Suppressor macrophage treated with lipopolysaccharide for 1 hour (primary cell): ENCODE measurements around the gene C5.
A peak's percentile ranks its signal among the peaks of the same experiment; 100 is the strongest.

Experiments used
- DNase-seq, 3 donors: peaks; one replicate each; pipeline ENCODE4 v3.0.0-alpha.2; 2020 to 2022

C5 gene

GRCh38 chr9:120923620-120924328 is 126.3 kb downstream of the C5 start:
- peak; percentile 26 to 59 (median 49) for DNase-seq

GRCh38 chr9:120922404-120923195 is 127.5 kb downstream of the C5 start:
- peak; percentile 37 to 71 (median 53) for DNase-seq

- DNase-seq, result peak; percentile 69 to 78 (median 70)
These were observed 128.4 kb downstream of the C5 start for GRCh38 chr9:120921661-120922181.

GRCh38 chr9:120920806-120921178 is 129.3 kb downstream of the C5 start:
- peak; percentile 91 to 95 (median 93) for DNase-seq

- peak; percentile 66 to 88 (median 73) for DNase-seq
These were observed 130.0 kb downstream of the C5 start for GRCh38 chr9:120919843-120920805.

- peak; percentile 84 to 86 (median 84) for DNase-seq
These were observed 130.9 kb downstream of the C5 start for GRCh38 chr9:120918931-120919842.

- peak; percentile 70 to 88 (median 75) for DNase-seq
These were observed 131.9 kb downstream of the C5 start for GRCh38 chr9:120917929-120918762.

GRCh38 chr9:120916991-120917880 is 132.8 kb downstream of the C5 start:
- peak in 2 of 3 donors; percentile 55 to 66 for DNase-seq

- peak; percentile 57 to 82 (median 74) for DNase-seq
These were observed 133.5 kb downstream of the C5 start for GRCh38 chr9:120916588-120916987.

GRCh38 chr9:120915854-120916470 is 134.1 kb downstream of the C5 start:
- peak in 2 of 3 donors; percentile 53 to 70 for DNase-seq

- peak in 2 of 3 donors; percentile 57 to 66 for DNase-seq
These were observed 135.1 kb downstream of the C5 start for GRCh38 chr9:120914953-120915352.

GRCh38 chr9:120914396-120914795 is 135.7 kb downstream of the C5 start:
- DNase-seq, result peak; percentile 46 to 73 (median 72)

- DNase-seq, result peak; percentile 69 to 81 (median 78)
These were observed 136.3 kb downstream of the C5 start for GRCh38 chr9:120913647-120914264.

- DNase-seq, result peak in 1 of 3 donors; percentile 78
These were observed 137.0 kb downstream of the C5 start for GRCh38 chr9:120912958-120913646.

- DNase-seq, result peak in 2 of 3 donors; percentile 45 to 58
These were observed 138.7 kb downstream of the C5 start for GRCh38 chr9:120911295-120911837.

- DNase-seq, result no peak
These were observed 139.4 kb downstream of the C5 start for GRCh38 chr9:120910643-120911042.

- DNase-seq, result peak in 2 of 3 donors; percentile 63 to 68
These were observed 140.2 kb downstream of the C5 start for GRCh38 chr9:120909904-120910303.
